HL-60/S4 (cell line): ENCODE measurements around the gene ZIC4.

Source experiments
- in situ Hi-C: fragments of 300-500 bp; cut with MboI; formaldehyde crosslinking; loops from 2 replicates; pipeline ENCODE4 v1.14.3; 2022; ENCODE audit warnings: low sequenced_read_pairs

The ZIC4 gene

GRCh38 chr3:147371771-147372340 lies 34.5 kb downstream of the ZIC4 start:
- in situ Hi-C loops: no loop called here

DNA sequence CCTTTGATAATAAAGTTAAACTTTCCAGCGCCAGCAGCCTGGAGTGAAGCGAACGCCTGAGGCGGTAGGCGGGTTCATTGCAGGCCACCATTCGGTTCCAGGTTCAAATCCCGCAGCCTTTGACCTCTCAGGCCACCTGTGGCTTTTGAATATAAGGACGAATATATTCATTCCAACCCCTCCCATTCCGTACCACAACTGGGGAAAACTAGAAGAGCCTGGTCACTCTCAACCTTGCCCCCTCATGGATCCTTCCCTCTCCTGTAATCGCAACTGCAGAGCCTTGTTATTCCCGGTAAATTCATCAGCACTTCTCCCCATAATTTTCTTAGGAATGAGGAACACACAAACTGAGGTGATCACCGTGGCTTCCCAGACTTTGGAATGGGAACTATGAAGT lies 35.2 kb downstream of the ZIC4 start:
- in situ Hi-C loops: no loop called here

GRCh38 chr3:147370349-147370748 lies 36.0 kb downstream of the ZIC4 start:
- in situ Hi-C loops: no loop called here

- in situ Hi-C loops: no loop called here
Observed at GRCh38 chr3:147369661-147370123, 36.7 kb downstream of the ZIC4 start.

- in situ Hi-C loops: no loop called here
Observed at GRCh38 chr3:147369231-147369630, 37.1 kb downstream of the ZIC4 start.

- in situ Hi-C loops: no loop called here
Observed at GRCh38 chr3:147368561-147369221, 37.7 kb downstream of the ZIC4 start.

- in situ Hi-C loops: no loop called here
Observed at GRCh38 chr3:147368151-147368550, 38.2 kb downstream of the ZIC4 start.

- in situ Hi-C loops: no loop called here
Observed at GRCh38 chr3:147367676-147368075, 38.7 kb downstream of the ZIC4 start.

GRCh38 chr3:147365196-147366115 lies 40.9 kb downstream of the ZIC4 start:
- in situ Hi-C loops: no loop called here

DNA sequence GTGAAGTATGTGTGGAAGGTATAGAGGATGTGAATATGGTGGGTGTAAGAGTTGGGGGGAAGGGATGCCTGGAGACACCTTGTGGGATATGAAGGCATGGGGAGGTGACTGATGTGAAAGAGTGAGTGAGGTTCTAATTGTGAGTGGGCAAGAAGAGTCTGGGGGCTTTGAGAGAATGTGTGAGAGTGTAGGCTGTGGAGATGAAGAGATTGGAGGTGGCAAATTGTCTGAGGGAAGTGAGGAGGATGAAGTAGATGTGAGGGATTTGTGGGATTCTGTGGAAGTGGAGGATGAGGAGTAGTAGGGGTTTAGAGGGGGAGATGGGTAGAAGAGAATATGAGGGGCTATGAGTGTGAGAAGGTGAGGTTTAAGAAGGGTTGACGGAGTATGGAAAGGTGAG lies 41.6 kb downstream of the ZIC4 start:
- in situ Hi-C loops: no loop called here

GRCh38 chr3:147361454-147362420 lies 44.6 kb downstream of the ZIC4 start:
- in situ Hi-C loops: no loop called here

DNA sequence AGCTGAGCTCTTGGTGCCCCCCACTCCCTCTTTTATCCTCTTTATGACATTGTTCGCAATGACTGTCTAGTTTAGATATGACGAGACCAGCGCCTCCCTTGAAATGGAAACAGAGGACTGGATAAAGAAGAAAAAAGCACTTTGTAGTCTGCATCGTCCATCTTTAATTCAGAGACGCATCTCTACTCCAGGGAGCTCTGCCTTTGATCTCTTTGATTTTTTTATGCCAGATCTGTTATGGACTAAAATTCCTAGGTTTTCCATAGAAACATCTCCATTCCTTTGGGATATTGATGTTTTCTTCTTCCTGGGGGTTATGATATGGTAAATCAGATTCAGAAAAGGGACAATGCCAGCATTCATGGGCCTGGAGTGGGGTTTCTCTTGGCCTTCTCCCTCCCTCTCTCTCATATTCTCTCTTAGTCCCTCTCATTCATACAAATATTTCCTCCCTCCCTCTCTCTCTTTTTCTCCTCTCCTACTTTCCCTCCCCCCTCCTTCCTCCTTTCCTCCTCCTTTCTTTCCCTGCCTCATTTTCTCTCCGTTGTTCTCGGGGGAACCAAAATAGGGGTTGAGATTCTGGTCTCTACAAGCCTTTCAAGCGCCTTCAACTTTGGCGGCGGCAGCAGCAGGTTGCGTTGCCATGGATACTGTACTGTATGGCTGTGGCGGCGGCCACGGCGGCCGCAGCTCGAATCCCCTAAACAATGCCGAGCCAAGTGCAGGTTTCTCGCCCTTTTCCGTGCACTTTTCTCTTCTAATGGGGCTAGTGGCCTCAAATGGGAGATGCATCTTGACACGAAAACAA lies 45.5 kb downstream of the ZIC4 start:
- in situ Hi-C loops: no loop called here

- in situ Hi-C loops: no loop called here
Observed at GRCh38 chr3:147360051-147360439, 46.3 kb downstream of the ZIC4 start.

GRCh38 chr3:147359177-147360050 lies 46.9 kb downstream of the ZIC4 start:
- in situ Hi-C loops: no loop called here

GRCh38 chr3:147358144-147358992 lies 48.0 kb downstream of the ZIC4 start:
- in situ Hi-C loops: no loop called here

GRCh38 chr3:147356909-147357900 lies 49.1 kb downstream of the ZIC4 start:
- in situ Hi-C loops: no loop called here
